GM23338 (cell line): Measurements from ENCODE around the gene ZNF800. TPM values are rescaled to one million over a fixed set of nuclear protein-coding genes. Genes with fewer than 3 reads are reported as not detected.

Source experiments
- ATAC-seq: fragments of 200-7000 bp; cut with Tn5 transposase; 3 replicates; pipeline ENCODE4 v1.9.1; 2020
- DNase-seq: peaks from one replicate; pipeline ENCODE4 v3.0.0-alpha.2; 2015; ENCODE audit warnings: low spot score
- H2AFZ ChIP-seq: fragments of 200-600 bp; sonication (generic); 2 replicates; pipeline ENCODE4 v1.8.0; 2016; ENCODE audit warnings: antibody characterized with exemption, mild to moderate bottlenecking, moderate library complexity
- H3F3A ChIP-seq: fragments of 200-600 bp; sonication (generic); replicated peaks from 2 replicates; pipeline ENCODE4 v1.8.0; 2017; ENCODE audit warnings: antibody characterized with exemption, mixed run types, low read depth
- H3K27ac ChIP-seq: fragments of 200-600 bp; sonication (generic); 2 replicates; pipeline ENCODE4 v1.6.1; 2016; ENCODE audit warnings: low read depth
- H3K27me3 ChIP-seq: fragments of 200-600 bp; sonication (generic); 2 replicates; pipeline ENCODE4 v1.8.0; 2016; ENCODE audit warnings: mild to moderate bottlenecking, mixed run types, moderate library complexity; ENCODE audit not compliant: insufficient read depth
- H3K36me3 ChIP-seq: fragments of 200-600 bp; sonication (generic); 2 replicates; pipeline ENCODE4 v1.8.0; 2016; ENCODE audit warnings: mild to moderate bottlenecking; ENCODE audit not compliant: insufficient read depth
- H3K4me1 ChIP-seq: fragments of 200-600 bp; sonication (generic); 2 replicates; pipeline ENCODE4 v1.8.0; 2016; ENCODE audit warnings: mild to moderate bottlenecking, moderate library complexity; ENCODE audit not compliant: insufficient read depth
- H3K4me2 ChIP-seq: fragments of 200-600 bp; sonication (generic); 2 replicates; pipeline ENCODE4 v1.7.1; 2017; ENCODE audit warnings: mixed run types
- H3K4me3 ChIP-seq: fragments of 200-600 bp; sonication (generic); 2 replicates; pipeline ENCODE4 v1.6.1; 2016; ENCODE audit warnings: mixed run types
- H3K79me2 ChIP-seq: fragments of 200-600 bp; sonication (generic); replicated peaks from 2 replicates; pipeline ENCODE4 v1.8.0; 2017; ENCODE audit warnings: mild to moderate bottlenecking; ENCODE audit not compliant: insufficient read depth
- H3K9me2 ChIP-seq: fragments of 200-600 bp; sonication (generic); 2 replicates; pipeline ENCODE4 v1.8.0; 2017; ENCODE audit not compliant: insufficient read depth
- H4K20me1 ChIP-seq: fragments of 200-600 bp; sonication (generic); replicated peaks from 2 replicates; pipeline ENCODE4 v1.8.0; 2017; ENCODE audit warnings: mild to moderate bottlenecking; ENCODE audit not compliant: insufficient read depth
- H3K27ac Mint-ChIP-seq: 2 replicates; pipeline ENCODE4 v1.8.0; 2020; ENCODE audit warnings: inconsistent platforms, mild to moderate bottlenecking, moderate library complexity, mixed read lengths
- H3K27me3 Mint-ChIP-seq: 3 replicates; pipeline ENCODE4 v1.8.0; 2022; ENCODE audit warnings: low read depth, mild to moderate bottlenecking, moderate library complexity, mixed read lengths, inconsistent platforms; ENCODE audit not compliant: insufficient read depth, poor library complexity
- H3K36me3 Mint-ChIP-seq: 3 replicates; pipeline ENCODE4 v1.8.0; 2021; ENCODE audit warnings: low read depth, mild to moderate bottlenecking, inconsistent platforms, moderate library complexity, mixed read lengths
- H3K4me1 Mint-ChIP-seq: 3 replicates; pipeline ENCODE4 v1.8.0; 2020; ENCODE audit warnings: mild to moderate bottlenecking, inconsistent platforms, mixed read lengths
- H3K4me3 Mint-ChIP-seq: 3 replicates; pipeline ENCODE4 v1.8.0; 2021; ENCODE audit warnings: moderate library complexity, mild to moderate bottlenecking, inconsistent platforms, mixed read lengths
- H3K9me3 Mint-ChIP-seq: 3 replicates; pipeline ENCODE4 v1.8.0; 2020; ENCODE audit warnings: moderate library complexity, mild to moderate bottlenecking, inconsistent platforms, mixed read lengths
- CREB1 ChIP-seq: fragments of 250-450 bp; sonication (Bioruptor Pico); IDR thresholded peaks from 2 replicates; pipeline ENCODE4 v1.5.0; 2020; ENCODE audit warnings: low read depth, mild to moderate bottlenecking, moderate library complexity
- CTCF ChIP-seq, 2 experiments: fragments of 200-600 bp in 1 of 2; sonication (generic) in 1 of 2; conservative IDR thresholded peaks; 2 replicates each; pipeline versions ENCODE4 v1.5.1 to v1.6.1; 2016 to 2017; ENCODE audit warnings: antibody characterized with exemption in 2 of 2, low read depth in 2 of 2, mild to moderate bottlenecking in 2 of 2, moderate library complexity in 1 of 2
- ETS1 ChIP-seq: IDR thresholded peaks from 2 replicates; pipeline ENCODE4 v1.6.1; 2016; ENCODE audit warnings: antibody characterized with exemption
- EZH2 ChIP-seq: fragments of 200-600 bp; sonication (generic); IDR thresholded peaks from one replicate; pipeline ENCODE4 v1.8.0; 2017; ENCODE audit warnings: antibody characterized with exemption, mild to moderate bottlenecking, low read depth; ENCODE audit not compliant: unreplicated experiment
- EZH2phosphoT487 ChIP-seq: fragments of 200-600 bp; sonication (generic); IDR thresholded peaks from one replicate; pipeline ENCODE4 v1.8.1; 2018; ENCODE audit warnings: antibody characterized with exemption; ENCODE audit not compliant: unreplicated experiment
- JUNB ChIP-seq: IDR thresholded peaks from one replicate; pipeline ENCODE4 v1.6.1; 2016; ENCODE audit warnings: antibody characterized with exemption; ENCODE audit not compliant: unreplicated experiment
- NANOG ChIP-seq: IDR thresholded peaks from 2 replicates; pipeline ENCODE4 v1.6.1; 2016; ENCODE audit warnings: antibody characterized with exemption, borderline replicate concordance
- POLR2AphosphoS5 ChIP-seq: IDR thresholded peaks from 2 replicates; pipeline ENCODE4 v1.6.1; 2016; ENCODE audit warnings: antibody characterized with exemption, low read depth
- REST ChIP-seq: IDR thresholded peaks from one replicate; pipeline ENCODE4 v1.6.1; 2018; ENCODE audit warnings: antibody characterized with exemption; ENCODE audit not compliant: unreplicated experiment
- STAT1 ChIP-seq: IDR thresholded peaks from one replicate; pipeline ENCODE4 v1.6.1; 2016; ENCODE audit warnings: antibody characterized with exemption; ENCODE audit not compliant: unreplicated experiment
- ZNF114 ChIP-seq: fragments of 250-450 bp; sonication (Bioruptor Pico); IDR thresholded peaks from 2 replicates; pipeline ENCODE4 v1.5.0; 2020; ENCODE audit warnings: mild to moderate bottlenecking, moderate library complexity
- ZNF331 ChIP-seq: fragments of 250-450 bp; sonication (Bioruptor Pico); IDR thresholded peaks from 2 replicates; pipeline ENCODE4 v1.5.0; 2020; ENCODE audit warnings: low read depth, mild to moderate bottlenecking, moderate library complexity
- ZNF462 ChIP-seq: fragments of 250-450 bp; sonication (Bioruptor Pico); IDR thresholded peaks from 2 replicates; pipeline ENCODE4 v1.5.0; 2020; ENCODE audit warnings: mild to moderate bottlenecking, moderate library complexity
- polyA plus RNA-seq: library from polyadenylated mRNA; unstranded; fragments of >200 nt; fragmentation: Nextera tagmentation; extraction: Ambion mirVana; gene quantifications from 2 replicates; pipeline ENCODE4 v1.2.1, GENCODE V29; 2016
- total RNA-seq: library from RNA; depleted of rRNA; stranded (reverse); fragments of >200 nt; shearing (Covaris generic); gene quantifications from 2 replicates; pipeline ENCODE4 v1.2.3, GENCODE V29; 2014

ZNF800 gene
- total and polyA plus RNA-seq, 2 experiments from 2014 or later = 5.4 to 8.3 TPM

- TF ChIP-seq CREB1 (no peak), ZNF462 (CRISPR knock-in tag) (no peak), CTCF (conservative IDR thresholded peaks at IDR 0.05; ENCODE audit: low read depth in 2 of 2) (no peak), ETS1 (no peak), JUNB (no peak), EZH2 (no peak), POLR2AphosphoS5 (no peak), ZNF114 (no peak), STAT1 (no peak), REST (no peak), EZH2phosphoT487 (no peak), ZNF331 (CRISPR knock-in tag) (no peak), NANOG (no peak)
- no peaks in the 10 kb centered on the region for H3K9me3 Mint-ChIP-seq
These were observed 62.4 kb downstream of the ZNF800 start for GRCh38 chr7:127330070-127330469.

More at GRCh38 chr7:127330070-127330469, 62.4 kb downstream of the ZNF800 start:
- Histone ChIP-seq H4K20me1 (no peaks in the 10 kb centered on the region), H3K27ac (no peak overlapping the region), H3F3A (no peaks in the 10 kb centered on the region), H3K4me3 (no peak overlapping the region), H3K36me3 (no peaks in the 10 kb centered on the region), H3K79me2 (no peaks in the 10 kb centered on the region), H2AFZ (no peak overlapping the region), H3K4me2 (no peak overlapping the region), H3K9me2 (no peaks in the 10 kb centered on the region), H3K27me3 (peaks cover 3% of the 10 kb centered on the region; the same call in 1 of the 2 replicates), H3K4me1 (no peaks in the 10 kb centered on the region)
- ATAC-seq (no peak), DNase-seq (no peak)
- H3K36me3 Mint-ChIP-seq = no peaks in the 10 kb centered on the region
- no peak overlapping the region for H3K27ac Mint-ChIP-seq
- H3K4me3 Mint-ChIP-seq = no peak overlapping the region
- H3K27me3 Mint-ChIP-seq = no peaks in the 10 kb centered on the region
- H3K4me1 Mint-ChIP-seq = no peaks in the 10 kb centered on the region
